GM19467 (cell line): ENCODE data around the gene MCF2L.
"Not testable (repeated sequence)": the region's sequence is repeated elsewhere in the genome, so short reads cannot be mapped to it uniquely, and the experiment has no call there.

ENCODE experiments used
- ATAC-seq: cut with Tn5 transposase; IDR thresholded peaks from one replicate; pipeline ENCODE4 v1.9.1; 2021; ENCODE audit warnings: mild to moderate bottlenecking, moderate library complexity; ENCODE audit not compliant: unreplicated experiment

Gene MCF2L

DNA sequence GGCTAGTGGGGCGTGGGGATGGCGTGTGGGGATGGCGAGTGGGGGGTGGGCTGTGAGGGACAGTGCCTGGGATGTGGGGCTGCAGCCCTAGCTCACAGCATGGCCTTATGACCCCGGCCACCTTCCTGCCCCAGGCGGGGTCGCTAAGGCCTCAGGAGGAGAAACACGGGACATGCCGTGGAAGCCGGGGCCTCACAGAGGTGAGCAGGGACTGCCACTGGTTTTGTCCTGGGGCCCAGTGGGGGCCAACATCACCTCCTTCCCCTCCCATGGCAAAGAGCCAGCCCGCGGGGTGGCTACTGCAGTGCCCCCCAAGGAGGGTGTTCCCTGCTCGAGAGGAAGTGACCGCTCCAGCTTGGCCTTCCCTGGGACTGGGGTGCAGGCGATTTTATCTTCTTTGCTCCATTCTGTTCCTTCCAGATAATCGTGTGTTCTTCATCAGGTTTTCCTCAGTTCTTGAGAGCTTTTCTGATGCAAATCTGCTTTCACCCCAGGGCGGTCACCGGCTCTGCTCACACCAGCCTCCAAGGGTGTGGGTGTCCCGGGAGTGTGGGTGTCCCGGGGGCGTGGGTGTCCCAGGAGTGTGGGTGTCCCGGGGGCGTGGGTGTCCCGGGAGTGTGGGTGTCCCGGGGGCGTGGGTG, 137.8 kb downstream of the MCF2L start:
- no peak for ATAC-seq

GRCh38 chr13:113108521-113108920, 139.5 kb downstream of the MCF2L start:
- not testable (repeated sequence) for ATAC-seq

GRCh38 chr13:113109151-113110047, 140.4 kb downstream of the MCF2L start:
- ATAC-seq, result no peak

- ATAC-seq, result no peak
These were observed 141.2 kb downstream of the MCF2L start for GRCh38 chr13:113110048-113110851.

DNA sequence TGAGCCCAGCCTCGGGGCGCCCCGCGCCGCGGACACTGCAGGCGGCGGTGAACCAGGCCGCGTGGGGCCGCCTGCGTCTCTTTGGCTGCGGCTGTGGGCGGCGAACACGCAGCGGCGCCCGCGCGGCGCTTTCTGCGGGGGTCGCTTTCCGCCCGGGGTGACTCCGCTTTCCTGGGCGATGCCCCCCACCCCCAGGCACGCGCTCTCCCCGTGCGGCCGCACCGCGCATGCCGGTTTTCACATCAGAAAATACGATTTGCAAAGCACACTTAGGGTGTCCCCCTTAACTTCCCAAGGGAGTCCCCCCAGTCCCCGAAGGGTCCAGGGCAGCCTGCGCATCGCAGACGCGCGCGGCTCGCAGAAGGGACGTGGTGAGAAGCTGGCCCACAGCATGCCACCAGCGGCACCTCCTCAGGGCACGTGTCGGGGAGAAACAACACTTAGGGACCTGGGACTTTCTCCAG, 141.9 kb downstream of the MCF2L start:
- no peak for ATAC-seq

DNA sequence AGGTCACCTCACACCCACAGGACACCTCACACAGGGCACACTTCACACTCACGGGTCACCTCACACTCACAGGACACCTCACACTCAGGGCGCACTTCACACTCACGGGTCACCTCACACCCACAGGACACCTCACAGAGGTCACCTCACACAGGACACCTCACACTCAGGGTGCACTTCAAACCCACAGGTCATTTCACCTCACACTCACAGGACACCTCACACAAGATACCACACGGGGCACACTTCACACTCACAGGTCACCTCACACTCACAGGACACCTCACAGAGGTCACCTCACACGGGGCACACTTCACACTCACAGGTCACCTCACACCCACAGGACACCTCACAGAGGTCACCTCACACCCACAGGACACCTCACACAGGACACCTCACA, 142.8 kb downstream of the MCF2L start:
- ATAC-seq, result not testable (repeated sequence)

GRCh38 chr13:113112475-113112874, 143.5 kb downstream of the MCF2L start:
- not testable (repeated sequence) for ATAC-seq

DNA sequence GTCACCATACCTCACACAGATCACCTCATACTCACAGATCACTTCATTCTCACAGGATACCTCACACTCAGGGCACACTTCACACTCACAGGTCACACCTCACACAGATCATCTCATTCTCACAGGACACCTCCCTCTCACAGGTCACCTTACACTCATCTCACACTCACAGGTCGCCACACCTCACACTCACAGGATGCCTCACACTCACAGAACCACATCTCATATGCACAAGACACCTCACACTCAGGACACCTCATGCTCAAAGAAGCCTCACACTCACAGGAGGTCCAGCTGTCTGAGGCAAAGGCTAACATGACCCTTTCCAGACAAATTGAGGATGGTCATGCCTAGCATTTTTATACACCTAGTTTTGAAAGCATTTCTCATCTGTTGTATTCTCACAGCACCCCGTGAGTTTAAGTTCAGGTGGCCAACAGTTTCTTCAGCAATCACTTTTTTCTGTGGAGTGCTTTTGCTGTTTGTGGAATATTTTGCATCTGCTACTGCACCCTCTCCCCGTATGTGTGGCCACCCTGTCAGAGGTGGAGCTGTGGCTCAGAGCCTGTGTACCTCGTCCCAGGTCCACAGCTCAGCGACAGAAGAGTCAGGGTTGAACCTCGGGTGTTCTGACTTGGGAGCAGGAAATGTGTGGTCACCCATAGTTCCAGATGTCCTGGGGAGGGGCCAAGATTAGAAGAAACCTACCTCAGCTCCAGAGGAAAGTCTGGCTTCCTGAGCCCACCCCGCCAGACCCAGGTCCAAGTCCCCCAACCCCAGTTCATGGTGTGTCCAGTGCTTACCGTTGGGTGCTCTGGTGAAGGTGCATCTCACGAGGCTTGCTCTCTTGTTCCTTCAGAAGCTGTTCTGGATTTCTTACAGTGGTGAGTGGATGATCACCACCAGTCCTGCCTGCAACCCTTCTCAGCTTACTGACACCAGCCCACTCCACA, 144.2 kb downstream of the MCF2L start:
- ATAC-seq, result no peak

GRCh38 chr13:113113846-113114271, 144.8 kb downstream of the MCF2L start:
- no peak for ATAC-seq

DNA sequence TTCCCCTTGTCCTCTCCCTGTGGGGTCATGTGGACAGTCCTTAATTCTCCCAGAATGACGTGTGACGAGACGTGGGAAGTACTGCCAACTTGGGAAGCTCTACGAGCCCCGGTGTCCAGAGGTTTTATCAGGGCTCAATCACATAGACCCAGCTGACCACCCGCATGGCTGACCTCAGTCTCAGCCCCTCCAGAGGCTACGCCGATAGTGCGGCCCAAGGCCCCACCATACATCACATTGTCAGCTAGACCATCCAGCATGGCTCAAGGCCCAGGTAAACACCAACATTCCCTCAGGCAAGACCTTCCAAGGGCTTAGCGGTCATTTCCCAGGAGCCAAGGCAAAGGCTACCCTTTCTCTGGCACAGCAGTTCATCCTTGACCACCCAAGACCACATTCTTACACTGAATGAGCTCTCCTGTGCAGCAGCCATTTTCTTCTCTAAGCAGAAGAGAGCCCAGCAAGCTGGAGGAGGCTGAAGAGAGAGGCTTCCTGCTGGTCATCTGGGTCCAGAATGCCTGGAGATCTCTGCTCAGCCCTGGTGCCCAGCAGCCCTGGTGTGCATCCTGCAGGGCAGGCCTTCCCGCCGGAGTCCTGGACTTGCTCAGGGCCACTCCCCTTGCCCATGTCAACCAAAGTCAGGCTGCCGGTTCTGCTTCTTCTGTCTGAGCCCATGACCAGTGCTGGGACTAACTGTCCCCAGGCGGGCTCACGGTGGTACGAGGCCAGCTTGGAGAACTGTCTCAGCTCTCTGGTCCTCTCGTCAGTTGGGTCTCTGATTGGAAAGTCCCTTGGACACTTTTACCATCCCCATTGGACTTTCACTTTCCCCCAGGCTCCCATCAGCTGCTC, 145.7 kb downstream of the MCF2L start:
- no peak for ATAC-seq

- ATAC-seq, result no peak
These were observed 146.6 kb downstream of the MCF2L start for GRCh38 chr13:113115363-113116205.

- no peak for ATAC-seq
These were observed 147.3 kb downstream of the MCF2L start for GRCh38 chr13:113116206-113116800.

DNA sequence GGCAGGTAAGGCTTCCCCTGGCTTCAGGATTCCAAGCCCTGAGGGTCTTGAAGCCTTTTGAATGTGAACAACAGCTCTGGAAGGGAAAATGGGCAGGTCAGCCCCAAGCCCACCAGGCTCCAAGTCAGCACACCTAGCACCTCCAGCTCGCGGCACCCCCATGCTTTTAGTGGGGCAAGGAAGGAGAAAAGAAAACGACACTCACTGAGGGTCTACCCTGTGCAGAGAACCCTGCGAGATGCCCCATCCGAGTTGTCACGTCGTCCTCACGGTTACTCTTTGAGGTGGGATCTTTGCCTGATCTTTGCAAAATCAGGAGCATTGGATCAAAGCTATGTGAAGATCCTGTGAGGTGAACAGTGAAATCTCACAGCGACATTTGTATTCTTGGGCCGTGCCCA, 147.9 kb downstream of the MCF2L start:
- no peak for ATAC-seq

DNA sequence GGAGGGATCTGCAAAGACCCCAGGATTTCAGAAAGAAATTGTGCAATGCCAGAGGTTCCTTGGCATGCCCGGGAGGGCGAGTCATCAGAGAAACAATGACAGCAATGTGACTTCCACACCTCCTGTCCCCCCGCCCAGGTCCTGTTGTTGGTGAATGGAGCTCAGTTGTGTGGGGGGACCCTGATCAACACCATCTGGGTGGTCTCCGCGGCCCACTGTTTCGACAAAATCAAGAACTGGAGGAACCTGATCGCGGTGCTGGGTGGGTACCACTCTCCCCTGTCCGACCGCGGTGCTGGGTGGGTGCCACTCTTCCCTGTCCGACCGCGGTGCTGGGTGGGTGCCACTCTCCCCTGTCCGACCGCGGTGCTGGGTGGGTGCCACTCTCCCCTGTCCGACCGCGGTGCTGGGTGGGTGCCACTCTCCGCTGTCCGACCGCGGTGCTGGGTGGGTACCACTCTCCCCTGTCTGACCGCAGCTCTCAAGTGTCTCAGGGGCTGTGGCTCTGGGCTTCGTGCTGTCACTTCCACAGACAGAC, 148.4 kb downstream of the MCF2L start:
- no peak for ATAC-seq

DNA sequence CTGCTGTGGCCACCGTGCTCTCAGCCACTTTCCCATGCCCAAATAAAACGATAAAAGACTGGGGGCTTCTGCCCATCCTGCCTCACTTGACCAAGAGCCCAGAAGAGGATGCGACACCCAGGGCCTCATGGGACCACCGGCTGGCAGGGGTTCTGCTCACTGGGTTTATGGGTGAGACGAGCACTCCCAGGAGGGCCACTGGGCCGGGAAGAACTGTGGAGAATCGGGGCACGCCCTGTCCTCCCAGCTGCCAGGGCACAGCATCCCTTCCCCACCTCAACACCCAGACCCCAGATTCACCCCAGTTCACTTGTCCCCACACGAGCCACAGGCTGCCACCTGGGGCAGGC, 148.9 kb downstream of the MCF2L start:
- ATAC-seq, result no peak

- no peak for ATAC-seq
These were observed 149.4 kb downstream of the MCF2L start for GRCh38 chr13:113118261-113119021.
